OCI-LY7 (cell line): ENCODE measurements around the gene LIPC. TPM values are rescaled to one million over a fixed set of nuclear protein-coding genes. Genes with fewer than 3 reads are reported as not detected.

Experiments
- BruUV-seq: library from RNA; stranded (reverse); fragments of 400-500 nt; replicated peaks from 2 replicates; lab custom pipeline; 2021; lab: Mats Ljungman, UMichigan
- CTCF ChIA-PET: fragments of 300-600 bp; sonication (Branson Sonifier 250); formaldehyde crosslinking; loops from one replicate; lab custom pipeline; 2022; ENCODE audit warnings: antibody characterized with exemption; ENCODE audit not compliant: unreplicated experiment; lab: Charles Lee
- POLR2A ChIA-PET: fragments of 300-600 bp; sonication (Branson Sonifier 250); formaldehyde crosslinking; loops from one replicate; lab custom pipeline; 2022; ENCODE audit warnings: antibody characterized with exemption; lab: Charles Lee
- DNase-seq: peaks from one replicate; pipeline ENCODE4 v3.0.0-alpha.2; 2015; ENCODE audit warnings: low spot score
- H2AFZ ChIP-seq: fragments of 200-600 bp; sonication (generic), shearing (Covaris generic); 2 replicates; pipeline ENCODE4 v1.6.1; 2014; ENCODE audit warnings: mild to moderate bottlenecking, antibody characterized with exemption, low read length, moderate library complexity
- H3K27ac ChIP-seq: fragments of 200-600 bp; sonication (generic); 2 replicates; pipeline ENCODE4 v1.5.1; 2014; ENCODE audit warnings: mixed run types, low read depth, mild to moderate bottlenecking, moderate library complexity, low read length, inconsistent platforms; ENCODE audit not compliant: poor library complexity, severe bottlenecking
- H3K36me3 ChIP-seq: fragments of 200-600 bp; sonication (generic); 2 replicates; pipeline ENCODE4 v1.6.1; 2014; ENCODE audit warnings: mild to moderate bottlenecking, antibody characterized with exemption, low read length, moderate library complexity, mixed read lengths; ENCODE audit not compliant: insufficient read depth
- H3K4me1 ChIP-seq: fragments of 200-600 bp; sonication (generic); 2 replicates; pipeline ENCODE4 v1.5.1; 2014; ENCODE audit warnings: mild to moderate bottlenecking, low read length; ENCODE audit not compliant: insufficient read depth, poor library complexity, severe bottlenecking
- H3K4me2 ChIP-seq: fragments of 200-600 bp; sonication (generic); 2 replicates; pipeline ENCODE4 v1.6.1; 2014; ENCODE audit warnings: mild to moderate bottlenecking, low read length
- H3K4me3 ChIP-seq: fragments of 200-600 bp; sonication (generic); 2 replicates; pipeline ENCODE4 v1.5.1; 2014; ENCODE audit warnings: mild to moderate bottlenecking, low read depth, low read length; ENCODE audit not compliant: poor library complexity, severe bottlenecking
- H3K79me2 ChIP-seq: fragments of 200-600 bp; sonication (generic); 2 replicates; pipeline ENCODE4 v1.6.1; 2016; ENCODE audit warnings: low read depth, mild to moderate bottlenecking, low read length, moderate library complexity, mixed read lengths; ENCODE audit not compliant: insufficient read depth
- H3K9me2 ChIP-seq: fragments of 200-600 bp; sonication (generic); 2 replicates; pipeline ENCODE4 v1.6.1; 2016; ENCODE audit warnings: mild to moderate bottlenecking, low read length, mixed read lengths; ENCODE audit not compliant: insufficient read depth
- H3K9me3 ChIP-seq: fragments of 200-600 bp; sonication (generic); 2 replicates; pipeline ENCODE4 v1.6.1; 2014; ENCODE audit warnings: mild to moderate bottlenecking, mixed run types, low read length, mixed read lengths
- H4K20me1 ChIP-seq: fragments of 200-600 bp; sonication (generic); 2 replicates; pipeline ENCODE4 v1.6.1; 2014; ENCODE audit warnings: mild to moderate bottlenecking, antibody characterized with exemption, low read length, moderate library complexity, mixed read lengths; ENCODE audit not compliant: insufficient read depth
- EZH2phosphoT487 ChIP-seq: fragments of 200-600 bp; sonication (generic); IDR thresholded peaks from 2 replicates; pipeline ENCODE4 v1.6.1; 2018; ENCODE audit warnings: low read depth, borderline replicate concordance, mild to moderate bottlenecking, mixed run types, antibody characterized with exemption, low read length, moderate library complexity, mixed read lengths
- intact Hi-C: fragments of 100-400 bp; cut with micrococcal nuclease; formaldehyde crosslinking; loops from one replicate; pipeline ENCODE4 v1.10.0; 2022; ENCODE audit not compliant: unreplicated experiment
- total RNA-seq, 2 experiments: library from RNA; depleted of rRNA in 1 of 2; stranded (reverse); fragments of >200 nt in 1 of 2; shearing (Covaris generic) in 1 of 2; gene quantifications; 2 replicates each; pipeline ENCODE4 v1.2.3, GENCODE V29; 2014 to 2022
- TF ChIP-seq, protein P1 (sequence below): fragments of 200-600 bp; sonication (generic); conservative IDR thresholded peaks from 2 replicates; pipeline ENCODE4 v1.5.1; 2014; ENCODE audit warnings: mild to moderate bottlenecking, antibody characterized with exemption, low read length, moderate library complexity, mixed read lengths

The LIPC gene
- total RNA-seq, 2 experiments from 2014 or later = 0.50 TPM; not detected in 1

DNA sequence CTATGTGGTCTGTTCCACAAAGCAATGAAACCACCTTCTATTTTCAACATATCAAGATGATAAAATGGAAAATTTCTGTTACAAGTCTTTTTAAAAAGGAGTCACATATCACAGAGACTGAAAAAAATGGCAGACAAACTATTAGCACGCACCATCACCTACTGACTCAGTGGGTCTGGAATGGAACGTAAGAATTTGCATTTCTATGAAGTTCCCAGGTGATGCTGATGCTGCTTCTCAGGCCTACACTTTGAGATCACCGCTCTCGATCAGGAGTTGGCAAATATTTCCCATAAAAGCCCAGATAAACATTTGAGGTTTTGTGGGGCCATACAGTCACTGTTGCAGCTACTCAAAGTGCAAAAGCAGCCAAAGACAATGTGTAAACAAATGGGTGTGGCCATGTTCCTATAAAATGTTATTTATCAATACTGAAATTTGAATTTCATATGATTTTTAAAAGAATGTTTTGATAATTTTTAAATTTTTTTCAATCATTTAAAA is 174.8 kb downstream of the LIPC start:
- Histone ChIP-seq H3K4me1 (no peaks in the 10 kb centered on the region), H3K9me2 (no peaks in the 10 kb centered on the region), H3K4me3 (no peak overlapping the region), H3K79me2 (no peaks in the 10 kb centered on the region), H3K4me2 (no peak overlapping the region), H3K9me3 (no peaks in the 10 kb centered on the region), H4K20me1 (no peaks in the 10 kb centered on the region), H3K36me3 (peaks cover 53% of the 10 kb centered on the region), H3K27ac (no peak overlapping the region), H2AFZ (no peak overlapping the region)
- POLR2A ChIA-PET = no interaction called here
- intact Hi-C loops = no loop called here
- BruUV-seq = no TSS peak
- CTCF ChIA-PET = no interaction called here
- no peak for DNase-seq
- TF ChIP-seq, protein P1, sequence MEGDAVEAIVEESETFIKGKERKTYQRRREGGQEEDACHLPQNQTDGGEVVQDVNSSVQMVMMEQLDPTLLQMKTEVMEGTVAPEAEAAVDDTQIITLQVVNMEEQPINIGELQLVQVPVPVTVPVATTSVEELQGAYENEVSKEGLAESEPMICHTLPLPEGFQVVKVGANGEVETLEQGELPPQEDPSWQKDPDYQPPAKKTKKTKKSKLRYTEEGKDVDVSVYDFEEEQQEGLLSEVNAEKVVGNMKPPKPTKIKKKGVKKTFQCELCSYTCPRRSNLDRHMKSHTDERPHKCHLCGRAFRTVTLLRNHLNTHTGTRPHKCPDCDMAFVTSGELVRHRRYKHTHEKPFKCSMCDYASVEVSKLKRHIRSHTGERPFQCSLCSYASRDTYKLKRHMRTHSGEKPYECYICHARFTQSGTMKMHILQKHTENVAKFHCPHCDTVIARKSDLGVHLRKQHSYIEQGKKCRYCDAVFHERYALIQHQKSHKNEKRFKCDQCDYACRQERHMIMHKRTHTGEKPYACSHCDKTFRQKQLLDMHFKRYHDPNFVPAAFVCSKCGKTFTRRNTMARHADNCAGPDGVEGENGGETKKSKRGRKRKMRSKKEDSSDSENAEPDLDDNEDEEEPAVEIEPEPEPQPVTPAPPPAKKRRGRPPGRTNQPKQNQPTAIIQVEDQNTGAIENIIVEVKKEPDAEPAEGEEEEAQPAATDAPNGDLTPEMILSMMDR = no peak
- no peak for TF ChIP-seq EZH2phosphoT487

DNA sequence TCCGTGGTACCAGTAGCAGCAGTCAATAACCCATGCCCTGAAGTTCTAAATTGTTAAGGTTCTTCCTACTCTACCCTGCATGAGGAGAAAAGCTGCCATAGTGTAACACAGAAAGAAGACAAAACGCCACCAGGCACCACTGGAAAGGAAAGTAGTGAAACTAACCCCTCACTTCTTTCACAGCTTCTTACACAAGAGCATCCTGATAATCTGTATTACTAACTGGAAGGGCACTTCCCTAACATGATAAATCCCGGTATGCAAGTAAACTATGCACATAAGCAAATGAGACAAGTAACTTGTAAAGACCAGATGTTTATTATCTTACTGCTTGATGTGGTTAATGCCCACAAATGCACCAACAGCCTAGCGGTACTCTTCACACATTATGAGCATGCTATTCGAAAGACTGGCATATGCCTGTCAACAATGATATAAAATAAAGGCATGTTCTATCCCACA is 176.4 kb downstream of the LIPC start:
- peaks cover 57% of the 10 kb centered on the region for H3K36me3 ChIP-seq
- H3K4me2 ChIP-seq = no peak overlapping the region
- H3K9me2 ChIP-seq = no peaks in the 10 kb centered on the region
- H4K20me1 ChIP-seq = no peaks in the 10 kb centered on the region
- no peak for DNase-seq
- ChIA-PET CTCF (no interaction called here), POLR2A (no interaction called here)
- no peaks in the 10 kb centered on the region for H3K79me2 ChIP-seq
- H2AFZ ChIP-seq = no peak overlapping the region
- H3K27ac ChIP-seq = no peak overlapping the region
- TF ChIP-seq, protein P1 = no peak
- TF ChIP-seq EZH2phosphoT487 = no peak
- intact Hi-C loops = no loop called here
- no TSS peak for BruUV-seq
- H3K4me3 ChIP-seq = no peak overlapping the region
- H3K9me3 ChIP-seq = no peaks in the 10 kb centered on the region
- H3K4me1 ChIP-seq = no peaks in the 10 kb centered on the region

DNA sequence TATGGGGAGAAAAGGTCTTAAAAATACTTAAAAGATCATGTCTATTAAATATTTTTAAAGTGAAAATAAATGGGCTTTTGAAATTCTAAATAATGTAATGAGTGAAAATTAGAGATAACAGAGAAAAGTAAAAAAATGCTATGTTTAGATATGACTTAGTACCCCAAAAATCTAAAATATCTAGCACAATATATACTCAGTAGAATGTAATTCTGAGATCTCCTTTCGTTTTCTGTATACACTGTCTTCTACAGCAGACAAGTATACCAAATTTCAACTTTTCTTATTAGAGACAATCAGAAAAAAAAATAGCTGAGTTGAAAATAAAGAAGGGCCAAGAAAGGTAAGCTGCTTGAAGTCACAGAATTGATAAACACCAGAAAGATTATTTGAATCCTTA is 176.9 kb downstream of the LIPC start:
- intact Hi-C loops = no loop called here
- Histone ChIP-seq H3K36me3 (peaks cover 62% of the 10 kb centered on the region), H3K9me2 (no peaks in the 10 kb centered on the region), H3K9me3 (no peaks in the 10 kb centered on the region), H2AFZ (no peak overlapping the region), H3K27ac (no peak overlapping the region), H3K4me3 (no peak overlapping the region), H3K79me2 (no peaks in the 10 kb centered on the region), H3K4me2 (no peak overlapping the region), H3K4me1 (no peaks in the 10 kb centered on the region), H4K20me1 (no peaks in the 10 kb centered on the region)
- no TSS peak for BruUV-seq
- ChIA-PET POLR2A (no interaction called here), CTCF (no interaction called here)
- no peak for DNase-seq
- TF ChIP-seq, protein P1 = no peak
- TF ChIP-seq EZH2phosphoT487 = no peak
